Stimulated activated CD8-positive, alpha-beta memory T cell treated with anti-CD3 and anti-CD28 coated beads, Interleukin-4, amount 100 ng/mL, for 4 hours (primary cell): ENCODE measurements around the gene RRP1.

Source experiments
- DNase-seq, 2 donors: peaks; one replicate each; pipeline ENCODE4 v3.0.0-alpha.2; 2020; ENCODE audit warnings: low read depth in 2 of 2, low spot score in 1 of 2

The RRP1 gene

DNA sequence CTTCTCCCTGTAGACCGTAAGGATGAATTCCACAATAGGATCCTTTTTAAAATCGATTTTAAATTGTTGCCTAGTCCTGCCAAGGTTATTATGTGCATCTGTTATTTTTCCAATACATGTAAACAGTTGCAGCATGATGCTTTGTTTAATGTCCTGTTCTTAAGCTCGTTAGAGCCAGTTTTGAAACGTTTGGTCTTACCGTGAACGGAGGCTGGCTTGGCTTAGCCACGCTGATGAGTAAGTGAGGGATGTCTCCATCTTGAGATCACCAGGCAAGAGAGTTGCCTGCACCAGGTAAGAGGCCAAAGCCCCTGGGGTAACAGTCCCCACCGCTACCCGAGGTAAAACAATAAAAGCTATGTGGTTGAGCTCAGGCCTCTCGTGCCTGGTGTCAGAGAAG lies 30.6 kb upstream of the RRP1 start:
- no peak for DNase-seq

- no peak for DNase-seq
Measured at GRCh38 chr21:43759651-43760050, 29.7 kb upstream of the RRP1 start.

- no peak for DNase-seq
Measured at GRCh38 chr21:43760391-43760958, 28.9 kb upstream of the RRP1 start.

DNA sequence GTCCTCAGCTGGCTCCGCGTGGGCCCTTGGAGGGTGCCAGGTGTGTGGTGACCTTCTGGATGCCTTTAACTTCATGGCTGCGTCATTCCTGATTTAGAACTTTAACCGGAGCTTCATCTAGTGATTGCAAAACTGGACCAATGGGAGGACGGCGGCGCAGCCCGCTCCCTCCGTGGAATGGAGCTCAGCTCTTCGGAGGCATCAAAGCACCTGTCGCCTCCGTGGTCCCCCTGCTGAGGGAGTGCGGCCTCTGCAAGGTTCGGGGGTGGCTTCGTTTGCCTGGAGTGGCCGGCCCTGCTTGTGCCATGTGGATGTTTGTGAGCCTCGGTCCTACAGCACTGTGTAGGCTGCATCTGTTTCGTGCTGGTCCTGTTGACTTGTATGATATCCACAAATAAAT lies 27.5 kb upstream of the RRP1 start:
- DNase-seq: no peak

DNA sequence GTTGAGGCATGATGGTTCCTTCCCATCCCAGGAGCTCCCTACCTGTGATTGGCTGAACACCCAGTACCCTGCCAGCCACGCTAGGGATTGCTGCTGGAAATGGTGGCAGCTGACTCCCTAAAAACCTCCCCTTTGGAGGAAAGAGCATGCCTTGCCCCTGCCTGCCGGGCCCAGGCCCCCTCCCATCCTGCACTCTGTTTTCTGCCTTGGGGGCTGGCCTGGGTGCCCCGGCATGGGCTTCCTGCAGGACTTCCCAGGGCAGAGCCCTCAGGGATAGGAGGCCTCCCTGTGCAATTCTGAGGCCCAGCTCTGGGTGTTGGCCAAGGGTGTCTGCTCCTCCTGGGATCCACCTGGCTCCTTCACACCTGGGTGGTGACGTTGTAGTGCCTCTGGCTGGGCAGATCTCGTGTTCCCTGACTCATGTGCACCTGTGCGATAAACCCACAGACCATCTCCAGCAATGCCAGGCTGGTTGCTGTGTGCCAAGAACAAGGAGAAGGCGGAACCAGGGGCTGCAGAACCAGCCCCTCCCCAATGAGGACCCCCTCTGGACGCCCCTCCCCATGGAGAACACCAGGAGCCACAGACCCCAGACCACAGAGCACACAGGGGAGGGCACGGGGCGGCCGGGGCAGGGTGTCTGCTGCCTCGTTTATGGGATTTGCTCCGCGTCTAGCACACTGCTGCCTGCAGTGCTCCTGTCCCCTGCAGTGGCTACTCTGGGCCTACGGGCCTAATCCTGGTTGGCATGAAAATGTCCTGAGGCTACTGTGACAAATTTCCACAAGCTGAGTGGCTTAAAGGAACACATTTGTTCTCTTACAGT lies 26.9 kb upstream of the RRP1 start:
- no peak for DNase-seq

DNA sequence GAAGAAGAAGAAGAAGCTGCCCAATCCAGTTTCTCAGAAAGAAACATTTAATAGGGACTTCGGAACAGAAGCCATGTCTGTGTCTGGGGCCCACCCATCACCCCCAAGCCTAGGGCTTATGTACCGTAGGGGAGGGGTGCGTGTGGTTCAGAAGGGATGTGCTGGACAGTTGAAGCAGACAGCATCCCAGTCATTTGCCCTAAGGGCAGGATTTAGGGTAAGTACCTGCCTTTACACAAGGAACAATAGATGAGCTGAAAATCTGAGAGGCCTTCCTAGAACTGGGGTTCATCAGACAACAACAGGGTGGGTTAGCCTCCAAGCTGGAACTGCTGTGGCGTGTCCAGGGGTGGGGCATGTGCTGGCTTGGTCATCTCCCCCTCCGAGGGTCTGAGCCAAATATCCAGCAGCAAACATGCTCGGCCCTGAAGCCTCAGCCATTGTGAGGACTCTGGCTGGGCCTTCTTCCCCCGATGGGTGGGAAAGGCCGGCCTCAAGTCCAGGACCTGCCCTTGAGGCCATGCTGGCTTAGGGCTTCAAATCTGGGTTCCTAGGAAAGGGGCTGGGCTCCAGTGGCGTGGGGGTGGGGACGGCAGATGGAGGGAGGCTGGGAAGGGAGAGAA lies 25.4 kb upstream of the RRP1 start:
- DNase-seq: no peak

GRCh38 chr21:43764576-43765495 lies 24.5 kb upstream of the RRP1 start:
- no peak for DNase-seq

- no peak for DNase-seq
Measured at GRCh38 chr21:43766734-43767497, 22.5 kb upstream of the RRP1 start.

GRCh38 chr21:43767498-43767983 lies 21.8 kb upstream of the RRP1 start:
- no peak for DNase-seq

DNA sequence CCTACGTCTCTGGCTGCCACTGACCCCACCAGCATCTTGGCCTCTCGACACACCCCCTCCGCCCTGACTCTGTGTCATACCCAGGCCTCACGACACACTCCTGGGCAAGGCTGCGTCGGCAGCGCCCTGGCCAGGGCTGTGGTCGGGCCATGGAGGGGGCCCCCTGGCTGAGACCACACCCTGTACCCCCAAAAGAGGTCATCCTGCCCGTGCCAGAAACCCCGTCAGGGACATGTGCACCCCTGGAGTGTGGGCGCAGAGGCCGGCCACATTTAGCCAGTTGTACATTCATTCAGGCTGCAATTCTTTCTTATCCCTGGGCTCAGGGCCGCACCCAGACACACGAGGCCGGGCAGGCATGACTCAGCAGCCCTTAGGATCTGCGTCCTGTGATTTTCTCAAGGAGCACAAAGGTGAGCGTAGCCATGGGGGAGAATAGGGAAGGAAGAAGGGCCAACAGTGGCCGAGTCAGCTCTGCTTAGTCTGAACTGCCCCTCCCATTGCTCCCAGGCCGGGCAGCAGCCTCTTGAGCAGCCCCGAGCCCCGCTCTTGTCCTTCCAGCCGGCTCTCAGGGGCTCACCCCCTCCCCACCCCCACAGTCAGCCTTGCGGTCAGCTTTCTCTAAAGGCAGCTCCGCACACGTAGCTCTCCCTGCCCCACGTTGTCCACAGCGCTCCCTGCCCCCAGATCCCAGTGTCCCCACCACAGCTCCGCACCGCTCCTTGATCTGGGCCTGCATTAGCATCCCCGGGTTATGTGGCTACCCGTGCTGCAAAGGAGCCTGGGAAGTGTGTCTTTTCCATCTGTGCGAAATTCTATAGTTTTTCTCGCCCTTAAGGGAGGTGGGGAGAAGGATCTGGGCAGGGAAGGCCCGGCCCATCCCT lies 21.2 kb upstream of the RRP1 start:
- no peak for DNase-seq

DNA sequence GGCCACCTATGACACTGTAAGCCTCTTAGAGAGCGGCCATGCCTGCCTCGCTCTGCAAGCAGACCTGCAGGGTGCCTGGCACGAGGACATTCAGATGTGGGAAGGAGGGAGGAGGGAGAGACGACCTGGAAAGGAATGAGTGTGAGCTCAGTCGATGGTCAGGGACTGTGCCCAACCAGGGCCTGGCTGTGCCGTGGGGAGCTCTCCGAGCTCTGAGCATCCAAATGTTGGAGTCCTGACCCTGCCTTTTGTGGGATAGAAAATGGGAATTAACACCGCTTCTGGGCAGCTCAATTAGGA lies 20.6 kb upstream of the RRP1 start:
- no peak for DNase-seq

DNA sequence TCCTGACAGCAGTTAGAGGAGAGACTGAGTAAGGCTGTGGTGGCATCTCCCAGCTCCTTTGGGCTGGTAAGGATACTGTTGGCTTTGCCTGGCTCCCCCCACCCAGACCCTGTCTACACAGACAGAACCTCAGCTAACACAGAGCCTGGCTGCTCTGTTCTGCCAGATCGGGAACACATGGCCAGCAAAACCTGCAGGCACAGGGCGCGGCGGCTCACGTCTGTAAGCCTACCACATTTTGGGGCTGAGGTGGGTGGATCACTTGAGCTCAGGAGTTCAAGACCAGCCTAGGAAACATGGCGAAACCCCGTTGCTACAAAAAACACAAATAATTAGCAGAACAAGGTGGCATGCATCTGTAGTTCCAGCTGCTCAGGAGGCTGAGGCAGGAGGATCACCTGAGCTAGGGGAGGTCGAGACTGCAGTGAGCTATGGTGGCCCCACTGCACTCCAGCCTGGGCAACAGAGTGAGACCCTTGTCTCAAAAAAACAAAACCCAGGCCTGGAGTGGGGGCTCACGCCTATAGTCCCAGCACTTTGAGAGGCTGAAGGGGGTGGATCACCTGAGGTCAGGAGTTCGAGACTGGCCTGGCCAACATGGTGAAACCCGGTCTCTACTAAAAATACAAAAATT lies 19.9 kb upstream of the RRP1 start:
- no peak for DNase-seq

GRCh38 chr21:43770066-43770655 lies 19.2 kb upstream of the RRP1 start:
- no peak for DNase-seq

DNA sequence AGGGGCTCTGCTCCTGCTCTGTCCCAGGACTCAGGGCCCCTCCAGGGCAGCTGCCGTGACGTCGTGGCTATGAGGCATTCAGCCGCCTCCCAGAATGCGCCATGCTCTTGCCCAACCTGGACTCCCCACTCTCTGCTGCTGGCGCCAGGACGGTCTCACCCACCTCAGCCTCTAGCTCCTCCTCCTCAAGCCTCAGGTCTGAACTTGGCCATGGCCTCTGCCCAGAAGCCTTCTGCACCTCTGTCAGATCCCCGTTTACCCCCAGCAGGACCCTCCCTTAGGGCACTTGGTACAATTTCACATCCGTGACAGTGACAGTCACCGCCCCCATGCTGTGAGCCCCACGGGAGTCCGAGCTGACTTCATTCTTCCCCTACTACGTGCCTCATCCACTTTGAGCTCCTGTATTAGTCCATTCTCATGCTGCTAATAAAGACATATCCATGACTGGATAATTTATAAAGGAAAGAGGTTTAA lies 18.1 kb upstream of the RRP1 start:
- no peak for DNase-seq

GRCh38 chr21:43771698-43772424 lies 17.5 kb upstream of the RRP1 start:
- no peak for DNase-seq

DNA sequence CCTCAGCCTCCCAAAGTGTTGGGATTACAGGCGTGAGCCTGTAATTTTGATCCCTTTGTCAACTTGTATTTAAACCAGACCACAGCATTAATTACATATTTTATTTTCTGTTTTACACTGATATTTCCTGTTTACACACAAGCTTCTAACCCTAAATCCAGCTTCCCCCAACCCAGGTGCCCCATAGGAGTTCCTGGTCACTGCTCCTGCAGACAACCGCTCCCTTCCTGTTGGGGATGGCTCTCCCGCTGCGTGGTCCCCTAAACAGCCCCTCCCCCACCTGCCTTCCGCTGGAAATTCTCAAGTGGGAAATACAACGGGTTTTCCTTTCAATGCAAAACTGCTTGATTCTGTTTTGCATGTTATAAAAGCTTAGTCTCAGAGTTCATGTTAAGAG lies 17.0 kb upstream of the RRP1 start:
- DNase-seq: no peak

- DNase-seq: no peak
Measured at GRCh38 chr21:43774163-43774562, 15.2 kb upstream of the RRP1 start.

- DNase-seq: no peak
Measured at GRCh38 chr21:43775190-43775589, 14.2 kb upstream of the RRP1 start.
